PC-3 (cell line): ENCODE results near the gene EXD3.

Source experiments
- CTCF ChIP-seq: fragments of 300-600 bp; sonication (generic); conservative IDR thresholded peaks from 2 replicates; pipeline ENCODE4 v1.5.1; 2017; ENCODE audit warnings: antibody characterized with exemption, low read depth, mild to moderate bottlenecking, low read length
- EZH2 ChIP-seq: fragments of 300-600 bp; sonication (generic); IDR thresholded peaks from one replicate; pipeline ENCODE4 v1.6.1; 2017; ENCODE audit warnings: antibody characterized with exemption, mild to moderate bottlenecking, low read length; ENCODE audit not compliant: unreplicated experiment
- EZH2phosphoT487 ChIP-seq: fragments of 300-600 bp; sonication (generic); IDR thresholded peaks from 2 replicates; pipeline ENCODE4 v1.6.1; 2018; ENCODE audit warnings: mild to moderate bottlenecking, antibody characterized with exemption, low read length, borderline replicate concordance

GRCh38 chr9:137372693-137373610 lies 50.0 kb downstream of the EXD3 start:
- TF ChIP-seq CTCF (no peak), EZH2phosphoT487 (no peak), EZH2 (no peak)
